OCI-LY7 (cell line): Measurements from ENCODE around the gene REEP3.

Experiments
- CTCF ChIP-seq: fragments of 200-600 bp; sonication (generic); conservative IDR thresholded peaks from 2 replicates; pipeline ENCODE4 v1.5.1; 2014; ENCODE audit warnings: mild to moderate bottlenecking, antibody characterized with exemption, low read length, moderate library complexity, mixed read lengths
- EZH2phosphoT487 ChIP-seq: fragments of 200-600 bp; sonication (generic); IDR thresholded peaks from 2 replicates; pipeline ENCODE4 v1.6.1; 2018; ENCODE audit warnings: low read depth, borderline replicate concordance, mild to moderate bottlenecking, mixed run types, antibody characterized with exemption, low read length, moderate library complexity, mixed read lengths

GRCh38 chr10:63667596-63668480 lies 146.6 kb downstream of the REEP3 start:
- TF ChIP-seq CTCF (no peak), EZH2phosphoT487 (no peak)
